Activated naive CD4-positive, alpha-beta T cell treated with Interleukin-2 at 50 U/mL for 16 hours (primary cell): ENCODE measurements around the gene TMEFF1.

ENCODE experiments used
- DNase-seq: peaks from one replicate; pipeline ENCODE4 v3.0.0-alpha.2; 2020

Gene TMEFF1

GRCh38 chr9:100579665-100580064, 106.7 kb downstream of the TMEFF1 start:
- DNase-seq, result no peak

DNA sequence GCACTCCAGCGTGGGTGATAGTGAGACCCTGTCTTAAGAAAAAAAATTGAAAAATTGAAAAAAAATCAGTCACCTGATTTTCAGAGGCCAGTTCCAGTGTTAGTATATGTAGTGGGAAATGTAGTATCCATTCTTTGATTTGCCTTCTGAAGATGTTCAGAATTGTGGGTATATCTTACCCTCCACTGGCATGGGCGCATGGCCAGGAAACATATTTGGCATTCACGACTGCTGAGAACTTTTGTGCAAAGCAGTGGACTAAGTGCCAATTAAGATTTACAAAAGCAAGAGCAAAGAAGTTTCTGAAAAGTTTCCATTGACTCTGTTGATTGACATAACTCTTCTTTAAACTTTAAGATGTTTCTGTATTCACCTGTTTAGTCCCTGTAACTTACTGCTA, 107.3 kb downstream of the TMEFF1 start:
- DNase-seq, result no peak

DNA sequence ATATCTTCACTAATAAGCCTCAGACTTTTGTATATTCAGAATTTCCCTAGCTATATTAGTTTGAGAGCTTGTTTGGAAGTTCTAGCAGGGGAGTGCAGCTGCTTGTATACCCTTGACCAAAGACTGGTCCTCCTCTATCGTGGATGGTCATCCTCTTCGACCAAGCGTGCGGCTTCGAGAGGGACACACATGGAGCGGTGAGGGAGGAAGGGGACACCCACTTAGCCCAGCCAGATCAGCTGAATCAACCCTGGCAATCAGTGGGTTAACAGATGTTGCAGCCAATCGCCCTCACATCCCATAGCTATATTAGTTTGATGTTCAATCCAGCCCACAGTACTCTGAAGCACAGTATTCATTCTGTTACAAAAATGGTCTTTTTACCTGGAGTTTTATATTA, 108.1 kb downstream of the TMEFF1 start:
- DNase-seq, result no peak

GRCh38 chr9:100581661-100582060, 108.7 kb downstream of the TMEFF1 start:
- DNase-seq, result no peak

DNA sequence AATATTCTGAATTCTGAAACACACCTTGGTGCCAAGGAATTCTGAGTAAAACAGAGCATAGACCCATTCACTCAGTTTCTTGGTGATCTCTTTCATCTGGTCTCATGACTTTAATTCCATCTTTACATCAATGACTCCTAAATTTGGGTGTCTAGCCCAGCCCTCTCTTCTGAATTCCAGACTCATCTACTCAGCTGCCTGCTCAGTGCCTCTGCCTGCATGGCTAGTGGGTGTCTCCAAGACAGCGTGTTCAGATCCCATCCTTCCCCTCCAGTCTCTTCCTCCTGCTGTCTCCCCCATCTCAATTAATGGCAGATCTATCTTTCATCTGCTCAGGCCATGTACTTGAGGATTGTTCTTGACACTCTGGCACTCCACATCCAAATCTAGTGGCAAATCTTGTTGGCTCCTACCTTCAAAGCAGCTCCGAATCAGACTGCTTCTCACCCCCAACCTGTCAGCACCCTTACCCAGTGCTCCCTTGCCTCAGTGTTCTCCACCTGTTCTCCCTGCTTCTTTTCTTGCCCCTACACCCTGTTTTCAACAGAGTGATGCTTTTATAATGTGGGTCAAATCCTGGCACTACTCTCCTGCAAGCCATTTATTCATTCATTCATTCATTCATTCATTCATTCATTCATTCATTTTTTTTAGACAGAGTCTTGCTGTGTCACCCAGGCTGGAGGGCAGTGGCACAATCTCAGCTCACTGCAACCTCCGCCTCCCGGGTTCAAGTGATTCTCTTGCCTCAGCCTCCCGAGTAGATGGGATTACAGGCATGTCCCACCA, 110.3 kb downstream of the TMEFF1 start:
- DNase-seq, result no peak

- DNase-seq, result no peak
Observed at GRCh38 chr9:100584951-100585350, 112.0 kb downstream of the TMEFF1 start.

GRCh38 chr9:100586093-100586492, 113.1 kb downstream of the TMEFF1 start:
- DNase-seq, result no peak

- DNase-seq, result no peak
Observed at GRCh38 chr9:100587375-100587774, 114.4 kb downstream of the TMEFF1 start.

DNA sequence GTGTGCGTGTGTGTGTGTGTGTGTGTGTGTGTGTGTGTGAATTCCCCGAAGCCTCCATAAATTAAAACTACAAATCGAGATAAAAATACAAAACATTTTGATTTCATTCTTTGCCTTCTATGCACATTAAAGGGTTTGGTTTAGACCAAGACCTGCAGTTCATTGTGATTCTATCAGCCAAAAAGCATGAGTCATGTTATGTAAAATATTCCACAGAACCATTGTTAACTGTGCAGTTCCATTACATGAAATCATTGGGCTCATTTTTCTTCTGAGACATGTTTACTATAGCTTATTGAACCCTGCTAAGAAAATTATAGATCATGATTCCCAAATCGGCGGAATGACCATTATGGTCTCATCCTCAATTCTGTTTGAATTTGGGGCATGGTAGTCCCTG, 116.6 kb downstream of the TMEFF1 start:
- no peak for DNase-seq

DNA sequence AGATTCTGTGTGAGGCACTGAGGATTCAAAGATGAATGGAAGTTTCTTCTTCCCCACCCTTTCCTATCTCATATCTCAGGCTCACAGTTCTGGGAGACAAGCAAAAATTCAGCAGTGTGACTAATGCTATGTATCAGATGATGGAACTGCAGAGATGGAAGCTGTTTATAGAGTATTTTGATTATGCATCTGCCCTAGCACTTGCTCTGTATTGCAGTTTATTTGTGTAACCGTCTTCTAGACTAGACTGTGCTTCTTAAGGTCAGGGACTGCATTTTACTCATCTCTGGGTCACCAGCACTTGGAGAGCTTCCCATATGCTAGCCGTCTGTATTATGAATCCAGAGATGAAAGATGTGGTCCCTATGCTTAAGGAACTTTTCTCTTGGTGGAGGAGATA, 117.5 kb downstream of the TMEFF1 start:
- no peak for DNase-seq

DNA sequence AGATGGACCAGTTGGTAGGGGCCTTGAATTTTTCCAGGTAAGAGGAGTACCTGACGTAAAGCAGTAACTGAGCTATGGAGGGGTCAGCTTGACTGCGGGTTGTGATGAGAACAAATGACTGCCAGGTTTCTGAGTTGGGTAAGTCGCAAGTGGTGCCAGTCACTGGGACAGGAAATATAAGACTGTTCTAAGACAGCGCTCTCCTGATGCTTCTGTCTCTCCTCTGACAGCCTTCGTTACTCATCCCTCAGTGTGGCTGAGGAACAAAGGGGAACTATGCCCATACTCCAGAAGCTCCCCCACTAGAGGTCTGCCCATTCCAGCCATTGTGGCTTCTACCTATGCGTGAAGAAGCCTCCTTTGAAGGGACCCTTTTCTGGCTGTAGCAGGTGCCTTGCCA, 118.2 kb downstream of the TMEFF1 start:
- DNase-seq, result no peak

DNA sequence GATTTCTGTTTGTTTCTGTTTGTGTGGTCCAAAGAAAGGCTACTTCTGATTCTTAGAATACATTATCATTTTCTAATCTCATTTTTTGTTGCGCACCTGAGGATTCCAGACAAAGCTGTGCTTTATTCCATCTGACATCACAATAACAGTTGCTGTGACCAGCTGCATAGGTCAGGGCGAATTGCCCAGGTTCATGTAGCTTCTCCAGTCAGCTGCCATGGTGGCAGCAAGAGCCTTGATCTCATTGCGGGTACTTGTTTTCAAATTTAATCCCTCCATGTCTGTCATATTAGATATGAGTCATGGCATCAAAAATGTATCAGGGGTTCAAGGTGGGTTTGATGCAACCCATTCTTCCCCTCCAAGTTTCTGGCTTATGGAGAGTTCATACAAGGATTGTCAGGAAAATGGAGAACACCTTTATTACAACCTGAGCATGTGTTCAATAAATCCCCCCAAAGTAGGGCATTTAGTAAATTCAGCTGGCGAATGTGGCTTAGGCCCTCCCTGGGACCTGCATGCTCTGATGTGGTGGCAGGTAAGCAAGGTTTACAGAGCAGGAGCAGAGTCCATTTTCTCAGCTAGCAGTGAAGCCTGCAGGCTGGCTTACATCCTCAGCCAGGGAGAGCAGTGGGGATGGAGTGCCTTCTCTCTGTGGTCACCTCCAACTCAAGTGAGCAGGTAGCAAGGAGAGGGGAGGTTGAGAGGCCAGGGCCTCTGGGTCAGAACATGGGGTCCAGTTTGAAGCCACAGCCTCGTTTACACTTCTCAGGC, 118.9 kb downstream of the TMEFF1 start:
- no peak for DNase-seq

DNA sequence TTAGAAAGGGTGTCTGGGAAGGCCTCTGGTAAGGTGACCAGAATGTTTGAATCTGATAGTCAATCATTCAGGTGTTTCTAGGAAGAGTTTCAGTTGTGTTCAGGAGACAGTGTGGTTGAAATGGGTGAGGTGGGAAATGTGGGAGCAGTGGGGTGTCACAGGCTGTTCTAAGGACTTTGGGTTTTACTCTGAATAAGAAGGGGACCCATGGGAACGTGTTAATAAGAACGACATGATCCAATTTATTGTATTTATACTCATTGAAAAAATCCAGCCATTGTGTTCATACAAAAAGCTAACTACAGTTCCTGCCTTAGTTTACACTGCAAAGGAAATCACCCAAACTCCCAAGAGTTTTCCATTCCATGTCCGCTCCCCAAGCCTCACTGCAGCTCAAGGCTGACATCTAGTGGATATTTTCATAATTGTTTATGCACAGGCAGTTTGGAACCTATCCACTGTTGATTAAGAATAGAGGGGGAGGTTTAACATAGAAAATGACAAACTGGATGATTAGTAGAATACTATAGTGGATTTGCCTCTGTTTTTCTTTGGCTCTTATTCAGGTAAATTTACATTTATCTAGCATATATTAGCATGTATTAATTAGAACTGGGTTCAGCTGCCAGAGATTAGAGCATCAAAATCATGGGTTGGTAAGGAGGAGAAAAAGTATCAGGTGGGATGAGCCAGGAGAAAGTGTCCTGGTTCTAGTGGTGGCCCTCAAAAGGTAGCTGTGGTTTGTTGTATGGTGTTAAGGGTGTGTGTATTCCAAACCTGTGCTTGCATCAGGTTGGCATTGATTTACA, 122.6 kb downstream of the TMEFF1 start:
- DNase-seq, result no peak

DNA sequence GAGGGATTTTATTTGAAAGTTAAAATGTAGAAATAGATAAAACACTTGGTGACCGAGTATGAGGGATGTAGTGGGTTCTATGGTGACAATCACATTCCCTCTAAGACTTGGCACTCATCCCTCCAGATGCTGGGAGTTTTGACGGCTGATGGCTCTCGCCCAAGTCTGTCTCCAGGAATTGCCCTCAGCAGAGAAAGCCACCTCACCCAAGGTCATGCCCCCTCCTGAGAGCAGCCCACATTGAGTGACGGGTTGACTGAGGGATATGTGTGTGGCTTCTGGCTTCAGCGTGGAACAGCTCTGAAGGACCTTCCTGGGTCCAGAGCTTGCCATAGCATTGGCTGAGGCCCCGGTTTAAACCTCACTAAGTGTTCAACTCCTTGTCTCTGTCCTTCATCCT, 124.3 kb downstream of the TMEFF1 start:
- no peak for DNase-seq

- peak; percentile 81 for DNase-seq
Observed at GRCh38 chr9:100598641-100599145, 125.7 kb downstream of the TMEFF1 start.

DNA sequence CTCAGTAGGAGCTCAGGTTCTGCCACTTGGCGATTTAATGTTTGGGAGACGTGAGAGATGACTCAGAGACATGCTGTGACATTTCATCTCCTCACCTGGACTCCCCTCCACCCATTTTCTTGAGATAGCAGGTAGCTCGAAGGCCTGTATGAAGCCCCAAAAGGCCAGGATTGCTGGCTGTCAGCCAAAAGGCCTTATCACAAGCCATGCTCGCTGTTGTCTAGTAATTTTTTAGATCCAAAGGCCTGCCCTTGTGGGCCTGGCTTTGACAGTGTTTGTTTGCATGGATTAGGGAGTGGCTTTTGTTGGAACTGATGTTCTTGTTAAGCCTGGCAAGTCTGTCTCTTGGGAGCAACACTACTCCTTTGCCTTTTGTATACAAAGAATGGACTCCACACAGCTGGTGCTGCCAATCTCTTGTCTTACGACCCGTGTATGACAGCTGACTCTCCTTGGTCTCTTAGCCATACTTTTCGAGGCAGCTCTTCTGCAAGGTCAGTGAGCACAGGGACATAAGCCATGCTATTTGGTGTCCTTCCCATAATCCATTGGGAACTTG, 127.7 kb downstream of the TMEFF1 start:
- DNase-seq, result no peak

DNA sequence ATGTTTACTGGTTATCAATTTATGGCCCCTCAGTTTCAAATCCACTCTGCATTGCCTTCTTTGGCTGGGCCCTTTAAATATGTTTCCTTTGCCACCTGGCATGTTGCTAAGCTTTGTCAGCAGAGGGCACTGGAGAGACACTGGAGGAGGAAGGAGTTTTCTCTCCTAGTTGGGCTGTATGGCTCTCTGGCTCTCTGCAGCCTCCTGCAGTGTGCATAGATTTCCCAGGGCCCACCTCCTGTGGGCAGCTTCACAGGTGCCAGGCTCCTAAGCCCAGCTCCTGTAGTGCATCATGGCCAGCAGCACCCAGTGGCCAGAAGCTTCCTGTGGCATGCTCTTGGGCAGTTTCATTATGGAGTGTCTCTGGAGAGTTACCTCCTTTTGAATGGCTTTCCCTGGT, 128.3 kb downstream of the TMEFF1 start:
- DNase-seq, result peak; percentile 24

DNA sequence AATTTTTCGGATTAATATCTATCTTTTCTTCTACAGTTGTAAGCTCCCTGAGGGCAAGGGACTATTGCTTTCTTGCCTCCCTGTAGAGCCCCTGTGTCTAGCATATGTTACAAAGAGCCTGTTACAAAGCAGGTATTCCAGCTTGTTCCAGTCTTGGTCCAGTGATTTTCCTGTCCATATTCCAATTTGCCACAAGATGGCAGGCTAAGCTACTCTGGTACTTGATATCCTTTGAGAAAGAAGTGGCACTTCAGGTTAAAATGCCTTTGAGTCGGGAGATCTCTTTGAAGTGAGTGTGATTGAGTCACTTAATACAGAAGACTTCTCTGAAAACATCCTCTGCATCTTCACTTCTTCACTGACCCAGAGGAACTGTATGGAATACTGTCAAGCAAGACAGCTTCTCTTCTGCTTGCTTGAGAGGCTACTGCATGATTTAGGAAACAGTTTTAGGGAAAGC, 129.4 kb downstream of the TMEFF1 start:
- no peak for DNase-seq

DNA sequence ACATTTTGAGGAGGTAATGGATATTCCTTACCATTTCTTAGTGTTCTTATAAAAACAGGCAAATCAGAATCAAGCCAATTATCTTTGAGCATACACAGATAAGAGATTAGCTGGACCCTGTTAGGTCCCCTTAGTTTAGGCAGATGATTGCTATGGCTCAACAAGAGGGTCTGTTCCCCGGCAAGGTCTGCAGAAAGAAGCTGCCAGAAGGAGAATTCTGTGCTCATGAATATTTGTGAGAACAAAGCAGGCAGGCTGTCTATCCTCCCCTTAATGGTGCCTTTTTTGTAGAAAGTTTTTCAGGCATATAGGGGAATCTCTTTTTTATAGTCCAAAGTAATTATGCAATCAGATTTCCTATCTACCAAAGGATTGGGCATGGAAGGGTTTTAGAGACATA, 132.5 kb downstream of the TMEFF1 start:
- DNase-seq, result no peak

DNA sequence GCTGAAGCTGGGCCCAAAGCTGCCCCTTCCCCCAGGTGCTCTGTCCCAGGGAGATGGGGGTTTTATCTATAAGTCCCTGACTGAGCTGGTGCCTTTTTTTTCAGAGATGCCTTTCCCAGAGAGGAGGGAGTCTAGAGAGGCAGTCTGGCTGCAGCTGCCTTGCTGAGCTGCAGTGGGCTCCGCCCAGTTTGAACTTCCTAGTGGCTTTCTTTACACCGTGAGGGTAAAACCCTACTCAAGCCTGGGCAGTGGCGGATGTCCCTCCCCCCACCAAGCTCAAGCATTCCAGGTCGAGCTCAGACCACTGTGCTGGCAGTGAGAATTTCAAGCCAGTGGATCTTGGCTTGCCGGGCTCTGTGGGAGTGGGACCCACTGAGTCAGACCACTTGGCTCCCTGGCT, 146.2 kb downstream of the TMEFF1 start:
- no peak for DNase-seq

GRCh38 chr9:100619665-100620064, 146.7 kb downstream of the TMEFF1 start:
- DNase-seq, result no peak

DNA sequence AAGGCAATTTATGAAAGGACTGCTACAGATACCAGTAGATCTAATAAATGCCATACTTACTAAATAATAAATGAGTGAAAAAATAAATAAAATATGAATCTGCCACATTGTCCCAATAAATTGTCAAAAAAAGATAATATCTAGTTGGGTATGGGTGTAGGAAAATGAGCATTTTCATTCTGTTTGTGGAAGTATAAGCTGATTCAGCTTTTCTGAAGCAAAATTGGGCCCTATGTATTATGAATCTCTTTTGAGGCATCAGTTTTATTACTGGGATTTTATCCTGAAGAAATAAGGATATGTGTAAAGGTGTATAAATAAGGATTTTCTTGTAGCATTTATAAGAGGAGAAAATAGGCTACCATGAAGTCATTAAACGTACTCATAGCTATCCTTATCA, 151.0 kb downstream of the TMEFF1 start:
- DNase-seq, result no peak

DNA sequence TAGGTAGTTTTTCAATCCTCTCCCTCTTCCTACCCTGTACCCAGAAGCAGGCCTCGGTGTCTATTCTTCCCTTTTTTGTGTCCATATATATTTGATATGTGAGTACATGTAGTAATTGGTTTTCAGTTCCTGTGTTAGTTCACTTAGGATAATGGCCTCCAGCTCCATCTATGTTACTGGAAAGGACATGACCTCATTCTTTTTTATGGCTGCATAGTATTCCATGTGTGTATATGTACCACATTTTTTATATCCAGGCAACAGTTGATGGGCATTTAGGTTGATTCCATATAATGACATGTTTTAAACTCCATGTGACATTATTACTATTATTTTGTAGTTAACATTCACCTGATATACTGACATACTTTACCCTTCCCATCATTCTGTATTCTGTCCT, 154.0 kb downstream of the TMEFF1 start:
- DNase-seq, result no peak
